Measurements from ENCODE around the gene NLRP12.
A peak's percentile ranks its signal among the peaks of the same experiment; 100 is the strongest.

DNA sequence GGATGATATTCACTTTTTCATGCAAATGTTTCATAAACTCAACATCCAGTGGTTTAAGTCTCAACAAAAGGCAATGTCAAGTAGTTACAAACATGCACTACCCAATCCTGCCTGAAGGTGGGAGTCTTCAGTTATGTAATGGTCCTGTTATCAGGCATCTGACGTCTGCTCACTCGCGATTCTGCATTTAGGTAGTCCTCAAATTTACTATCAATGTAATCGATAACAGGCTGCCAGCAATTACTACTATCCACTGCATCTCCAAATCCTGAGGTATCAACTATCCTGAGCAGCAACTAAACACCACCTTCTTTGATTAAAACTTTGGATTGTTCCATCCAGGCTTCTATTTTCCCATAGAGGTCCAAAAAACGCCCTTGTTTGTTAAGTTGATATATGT, 51.2 kb downstream of the NLRP12 start:
- TF ChIP-seq, protein P1, sequence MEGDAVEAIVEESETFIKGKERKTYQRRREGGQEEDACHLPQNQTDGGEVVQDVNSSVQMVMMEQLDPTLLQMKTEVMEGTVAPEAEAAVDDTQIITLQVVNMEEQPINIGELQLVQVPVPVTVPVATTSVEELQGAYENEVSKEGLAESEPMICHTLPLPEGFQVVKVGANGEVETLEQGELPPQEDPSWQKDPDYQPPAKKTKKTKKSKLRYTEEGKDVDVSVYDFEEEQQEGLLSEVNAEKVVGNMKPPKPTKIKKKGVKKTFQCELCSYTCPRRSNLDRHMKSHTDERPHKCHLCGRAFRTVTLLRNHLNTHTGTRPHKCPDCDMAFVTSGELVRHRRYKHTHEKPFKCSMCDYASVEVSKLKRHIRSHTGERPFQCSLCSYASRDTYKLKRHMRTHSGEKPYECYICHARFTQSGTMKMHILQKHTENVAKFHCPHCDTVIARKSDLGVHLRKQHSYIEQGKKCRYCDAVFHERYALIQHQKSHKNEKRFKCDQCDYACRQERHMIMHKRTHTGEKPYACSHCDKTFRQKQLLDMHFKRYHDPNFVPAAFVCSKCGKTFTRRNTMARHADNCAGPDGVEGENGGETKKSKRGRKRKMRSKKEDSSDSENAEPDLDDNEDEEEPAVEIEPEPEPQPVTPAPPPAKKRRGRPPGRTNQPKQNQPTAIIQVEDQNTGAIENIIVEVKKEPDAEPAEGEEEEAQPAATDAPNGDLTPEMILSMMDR (IDR thresholded peaks at IDR 0.05 in 8 of 11, conservative IDR thresholded peaks at IDR 0.05 in 3 of 11): peak; percentile 38 to 81 (median 70)
- no peak for TF ChIP-seq POLR2AphosphoS5 (IDR thresholded peaks at IDR 0.05)
